ENCODE data around the gene NRDE2.

NRDE2 gene

DNA sequence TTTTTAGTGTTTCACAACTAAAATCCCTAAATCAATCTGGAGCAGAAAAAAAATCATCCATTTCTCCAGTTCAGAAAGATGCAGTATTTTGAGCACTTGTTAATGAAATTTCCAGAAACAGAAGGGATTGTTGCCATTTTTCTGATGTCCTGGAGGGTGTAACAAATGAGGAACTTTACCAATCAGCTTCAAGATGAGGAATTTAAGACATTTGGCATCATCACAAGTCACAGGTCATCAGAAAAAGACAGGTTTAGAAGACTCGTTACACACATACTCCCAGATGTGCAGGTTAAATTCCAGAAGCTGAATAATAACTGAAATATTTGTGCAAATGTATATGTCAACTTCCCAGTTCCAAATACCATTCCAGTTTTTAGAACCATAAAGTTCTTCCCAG is 75.9 kb downstream of the NRDE2 start:
- TF ChIP-seq ZBTB8A (tag by site-specific recombination; IDR thresholded peaks at IDR 0.05) (no peak), TRIM28 (IDR thresholded peaks at IDR 0.05; ENCODE audit: borderline replicate concordance, low read length) (no peak), ZNF48 (tag by site-specific recombination; IDR thresholded peaks at IDR 0.05) (no peak), ZNF23 (tag by site-specific recombination; IDR thresholded peaks at IDR 0.05; ENCODE audit: borderline replicate concordance) (no peak), ZNF121 (tag by site-specific recombination; IDR thresholded peaks at IDR 0.05) (no peak), ZNF223 (tag by site-specific recombination; IDR thresholded peaks at IDR 0.05) (no peak), ZNF830 (tag by site-specific recombination; IDR thresholded peaks at IDR 0.05; ENCODE audit: low read depth) (no peak), ZNF202 (tag by site-specific recombination; IDR thresholded peaks at IDR 0.05; ENCODE audit: borderline replicate concordance) (no peak), ZNF239 (tag by site-specific recombination; IDR thresholded peaks at IDR 0.05) (no peak), ZNF184 (tag by site-specific recombination; IDR thresholded peaks at IDR 0.05) (no peak), PRDM1 (tag by site-specific recombination; IDR thresholded peaks at IDR 0.05) (no peak), ZEB2 (tag by site-specific recombination; IDR thresholded peaks at IDR 0.05) (no peak), ZNF510 (tag by site-specific recombination; IDR thresholded peaks at IDR 0.05; ENCODE audit: insufficient replicate concordance) (no peak), ZNF76 (tag by site-specific recombination; IDR thresholded peaks at IDR 0.05; ENCODE audit: borderline replicate concordance, low read depth) (no peak), ZNF155 (tag by site-specific recombination; IDR thresholded peaks at IDR 0.05) (no peak)
- TF ChIP-seq, protein P1, sequence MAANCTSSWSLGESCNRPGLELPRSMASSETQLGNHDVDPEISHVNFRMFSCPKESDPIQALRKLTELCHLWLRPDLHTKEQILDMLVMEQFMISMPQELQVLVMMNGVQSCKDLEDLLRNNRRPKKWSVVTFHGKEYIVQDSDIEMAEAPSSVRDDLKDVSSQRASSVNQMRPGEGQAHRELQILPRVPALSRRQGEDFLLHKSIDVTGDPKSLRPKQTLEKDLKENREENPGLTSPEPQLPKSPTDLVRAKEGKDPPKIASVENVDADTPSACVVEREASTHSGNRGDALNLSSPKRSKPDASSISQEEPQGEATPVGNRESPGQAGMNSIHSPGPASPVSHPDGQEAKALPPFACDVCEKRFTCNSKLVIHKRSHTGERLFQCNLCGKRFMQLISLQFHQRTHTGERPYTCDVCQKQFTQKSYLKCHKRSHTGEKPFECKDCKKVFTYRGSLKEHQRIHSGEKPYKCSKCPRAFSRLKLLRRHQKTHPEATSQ (tag by site-specific recombination; IDR thresholded peaks at IDR 0.05): no peak
- TF ChIP-seq, protein P2, sequence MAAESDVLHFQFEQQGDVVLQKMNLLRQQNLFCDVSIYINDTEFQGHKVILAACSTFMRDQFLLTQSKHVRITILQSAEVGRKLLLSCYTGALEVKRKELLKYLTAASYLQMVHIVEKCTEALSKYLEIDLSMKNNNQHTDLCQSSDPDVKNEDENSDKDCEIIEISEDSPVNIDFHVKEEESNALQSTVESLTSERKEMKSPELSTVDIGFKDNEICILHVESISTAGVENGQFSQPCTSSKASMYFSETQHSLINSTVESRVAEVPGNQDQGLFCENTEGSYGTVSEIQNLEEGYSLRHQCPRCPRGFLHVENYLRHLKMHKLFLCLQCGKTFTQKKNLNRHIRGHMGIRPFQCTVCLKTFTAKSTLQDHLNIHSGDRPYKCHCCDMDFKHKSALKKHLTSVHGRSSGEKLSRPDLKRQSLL (tag by site-specific recombination; IDR thresholded peaks at IDR 0.05): no peak
- TF ChIP-seq, protein P3, sequence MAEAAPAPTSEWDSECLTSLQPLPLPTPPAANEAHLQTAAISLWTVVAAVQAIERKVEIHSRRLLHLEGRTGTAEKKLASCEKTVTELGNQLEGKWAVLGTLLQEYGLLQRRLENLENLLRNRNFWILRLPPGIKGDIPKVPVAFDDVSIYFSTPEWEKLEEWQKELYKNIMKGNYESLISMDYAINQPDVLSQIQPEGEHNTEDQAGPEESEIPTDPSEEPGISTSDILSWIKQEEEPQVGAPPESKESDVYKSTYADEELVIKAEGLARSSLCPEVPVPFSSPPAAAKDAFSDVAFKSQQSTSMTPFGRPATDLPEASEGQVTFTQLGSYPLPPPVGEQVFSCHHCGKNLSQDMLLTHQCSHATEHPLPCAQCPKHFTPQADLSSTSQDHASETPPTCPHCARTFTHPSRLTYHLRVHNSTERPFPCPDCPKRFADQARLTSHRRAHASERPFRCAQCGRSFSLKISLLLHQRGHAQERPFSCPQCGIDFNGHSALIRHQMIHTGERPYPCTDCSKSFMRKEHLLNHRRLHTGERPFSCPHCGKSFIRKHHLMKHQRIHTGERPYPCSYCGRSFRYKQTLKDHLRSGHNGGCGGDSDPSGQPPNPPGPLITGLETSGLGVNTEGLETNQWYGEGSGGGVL (tag by site-specific recombination; IDR thresholded peaks at IDR 0.05): no peak
- POLR2A ChIA-PET: interaction anchor here (0.6 to 1.0 kb wide), 2 partner anchors 9 to 11 kb away, joined by 3 to 10 read pairs; no protein-coding TSS in a partner anchor
- H3K27ac ChIP-seq (ENCODE audit: extremely low read depth, low read depth, low read length): no peak overlapping the region
- H3K4me1 ChIP-seq (ENCODE audit: control insufficient read depth, insufficient read depth, low read length): no peaks in the 10 kb centered on the region; the same call in 1 of the 2 replicates
- CTCF ChIA-PET: interaction anchor here (0.8 to 1.3 kb wide), 2 partner anchors 21 to 699 kb away, joined by 4 to 7 read pairs; no protein-coding TSS in a partner anchor
- H3K4me3 ChIP-seq (ENCODE audit: low read depth, low read length): peak overlapping the region; percentile 87
- peaks cover 16 to 31% of the 10 kb centered on the region in 2 experiments for H3K36me3 ChIP-seq (ENCODE audit: control insufficient read depth in 2 of 2, insufficient read depth in 1 of 2, low read length in 2 of 2)
- no peaks in the 10 kb centered on the region for H3K9me3 ChIP-seq (ENCODE audit: control insufficient read depth, insufficient read depth, low read depth, low read length)

DNA sequence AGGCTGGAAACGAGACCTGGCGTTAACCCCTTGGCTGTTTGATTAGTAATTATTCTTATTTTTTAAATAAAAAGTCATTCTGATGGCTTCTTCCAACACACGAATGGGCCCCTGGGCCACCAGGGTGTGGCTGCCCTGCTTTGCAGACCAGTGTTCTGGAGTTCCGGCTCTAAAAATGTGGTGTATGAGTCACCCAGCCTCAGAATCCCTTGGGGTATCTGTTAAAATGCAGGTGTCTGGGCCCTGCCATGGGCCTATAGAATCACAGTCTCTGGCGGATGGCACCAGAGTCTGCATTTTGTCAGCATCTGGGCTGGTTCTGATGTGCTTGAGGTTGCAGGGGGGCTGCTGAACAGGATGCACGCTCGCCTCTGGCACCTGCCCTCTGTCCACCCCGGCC is 77.9 kb downstream of the NRDE2 start:
- Histone ChIP-seq H3K4me3 (ENCODE audit: low read depth, low read length) (no peak overlapping the region), H3K9me3 (ENCODE audit: control insufficient read depth, insufficient read depth, low read depth, low read length) (no peaks in the 10 kb centered on the region), H3K4me1 (ENCODE audit: control insufficient read depth, insufficient read depth, low read length) (no peaks in the 10 kb centered on the region; the same call in 1 of the 2 replicates), H3K36me3 (ENCODE audit: control insufficient read depth in 2 of 2, insufficient read depth in 1 of 2, low read length in 2 of 2) (peaks cover 0 to 11% of the 10 kb centered on the region in 2 experiments; a peak in 1 of 3 replicates), H3K27ac (ENCODE audit: extremely low read depth, low read depth, low read length) (no peak overlapping the region)
- POLR2A ChIA-PET: interaction anchor here (0.6 kb wide), 1 partner anchor 241 kb away, joined by 7 read pairs; no protein-coding TSS in a partner anchor
- CTCF ChIA-PET: no interaction called here
- no peak for TF ChIP-seq ZNF37A (tag by site-specific recombination; IDR thresholded peaks at IDR 0.05)
- no peak for TF ChIP-seq ZEB2 (tag by site-specific recombination; IDR thresholded peaks at IDR 0.05)
- no peak for TF ChIP-seq ZNF48 (tag by site-specific recombination; IDR thresholded peaks at IDR 0.05)
- TF ChIP-seq ZNF311 (tag by site-specific recombination; IDR thresholded peaks at IDR 0.05; ENCODE audit: borderline replicate concordance): no peak
- TF ChIP-seq ZNF174 (tag by site-specific recombination; IDR thresholded peaks at IDR 0.05): no peak
- TF ChIP-seq ZNF529 (tag by site-specific recombination; IDR thresholded peaks at IDR 0.05; ENCODE audit: insufficient replicate concordance): no peak
- no peak for TF ChIP-seq PRDM10 (tag by site-specific recombination; IDR thresholded peaks at IDR 0.05)
- no peak for TF ChIP-seq GLI2 (tag by site-specific recombination; IDR thresholded peaks at IDR 0.05; ENCODE audit: borderline replicate concordance, low read depth)
- TF ChIP-seq YY1 (tag by site-specific recombination; IDR thresholded peaks at IDR 0.05): no peak
- no peak for TF ChIP-seq SALL2 (tag by site-specific recombination; IDR thresholded peaks at IDR 0.05; ENCODE audit: borderline replicate concordance)
- no peak for TF ChIP-seq ZNF132 (tag by site-specific recombination; IDR thresholded peaks at IDR 0.05; ENCODE audit: borderline replicate concordance)
